Neutrophil (primary cell): ENCODE measurements around the gene HIPK2.

Source experiments
- H3K27ac ChIP-seq: fragments of 200-600 bp; sonication (generic); 2 replicates; pipeline ENCODE4 v1.5.1; 2016; ENCODE audit warnings: mild to moderate bottlenecking, moderate library complexity
- H3K27me3 ChIP-seq: fragments of 200-600 bp; sonication (generic); 2 replicates; pipeline ENCODE4 v1.6.0; 2016; ENCODE audit warnings: mild to moderate bottlenecking
- H3K36me3 ChIP-seq: fragments of 200-600 bp; sonication (generic); 2 replicates; pipeline ENCODE4 v1.5.1; 2017
- H3K4me1 ChIP-seq, 2 experiments: fragments of 200-600 bp in 1 of 2; sonication (generic) in 1 of 2; 1 replicate in 1 of 2; 2 replicates in 1 of 2; pipeline versions ENCODE4 v1.5.1 to v1.6.1; 2013 to 2016; ENCODE audit warnings: low read depth in 1 of 2, low read length in 1 of 2, mild to moderate bottlenecking in 1 of 2, moderate library complexity in 1 of 2; ENCODE audit not compliant: control insufficient read depth in 1 of 2, insufficient read depth in 1 of 2
- H3K4me3 ChIP-seq, 2 experiments: fragments of 200-600 bp in 1 of 2; sonication (generic) in 1 of 2; 1 replicate in 1 of 2; 2 replicates in 1 of 2; pipeline ENCODE4 v1.5.1; 2013 to 2016; ENCODE audit warnings: low read depth in 1 of 2, low read length in 1 of 2, mild to moderate bottlenecking in 1 of 2, moderate library complexity in 1 of 2
- H3K9me3 ChIP-seq: fragments of 200-600 bp; sonication (generic); 2 replicates; pipeline ENCODE4 v1.5.1; 2016
- TF ChIP-seq, protein P1 (sequence below): fragments of 200-600 bp; sonication (generic); IDR thresholded peaks from 2 replicates; pipeline ENCODE4 v1.5.1; 2016; ENCODE audit warnings: antibody characterized with exemption

HIPK2 gene

DNA sequence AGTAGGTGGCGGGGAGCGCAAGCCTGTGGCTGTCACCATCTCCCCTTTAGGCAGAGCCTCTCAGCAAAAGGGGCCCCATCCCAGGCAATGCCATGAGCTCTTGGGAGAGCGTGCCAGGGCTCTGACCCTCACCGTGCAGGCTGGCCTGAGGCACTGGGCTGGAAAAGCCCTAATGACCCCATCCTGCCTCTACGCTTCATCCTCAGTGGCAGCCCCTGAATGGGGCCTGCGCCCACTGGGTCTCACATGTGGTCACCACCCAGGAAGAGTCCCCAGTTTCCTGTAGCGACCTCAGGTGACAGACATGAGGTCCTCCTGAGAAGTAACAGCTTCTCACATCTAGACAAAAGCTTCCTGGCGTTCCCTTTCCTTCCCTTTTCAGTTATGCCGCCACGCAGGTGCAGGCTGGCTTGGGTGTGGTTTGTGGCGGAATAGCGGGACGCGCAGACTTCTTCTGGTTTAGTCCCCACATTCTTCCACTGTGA, 195.1 kb downstream of the HIPK2 start:
- H3K36me3 ChIP-seq = peaks cover 97% of the 10 kb centered on the region
- H3K27ac ChIP-seq = peak overlapping the region; percentile 21
- peaks cover 10 to 15% of the 10 kb centered on the region in 2 experiments for H3K4me1 ChIP-seq
- no peaks in the 10 kb centered on the region for H3K27me3 ChIP-seq
- TF ChIP-seq, protein P1, sequence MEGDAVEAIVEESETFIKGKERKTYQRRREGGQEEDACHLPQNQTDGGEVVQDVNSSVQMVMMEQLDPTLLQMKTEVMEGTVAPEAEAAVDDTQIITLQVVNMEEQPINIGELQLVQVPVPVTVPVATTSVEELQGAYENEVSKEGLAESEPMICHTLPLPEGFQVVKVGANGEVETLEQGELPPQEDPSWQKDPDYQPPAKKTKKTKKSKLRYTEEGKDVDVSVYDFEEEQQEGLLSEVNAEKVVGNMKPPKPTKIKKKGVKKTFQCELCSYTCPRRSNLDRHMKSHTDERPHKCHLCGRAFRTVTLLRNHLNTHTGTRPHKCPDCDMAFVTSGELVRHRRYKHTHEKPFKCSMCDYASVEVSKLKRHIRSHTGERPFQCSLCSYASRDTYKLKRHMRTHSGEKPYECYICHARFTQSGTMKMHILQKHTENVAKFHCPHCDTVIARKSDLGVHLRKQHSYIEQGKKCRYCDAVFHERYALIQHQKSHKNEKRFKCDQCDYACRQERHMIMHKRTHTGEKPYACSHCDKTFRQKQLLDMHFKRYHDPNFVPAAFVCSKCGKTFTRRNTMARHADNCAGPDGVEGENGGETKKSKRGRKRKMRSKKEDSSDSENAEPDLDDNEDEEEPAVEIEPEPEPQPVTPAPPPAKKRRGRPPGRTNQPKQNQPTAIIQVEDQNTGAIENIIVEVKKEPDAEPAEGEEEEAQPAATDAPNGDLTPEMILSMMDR = no peak
- H3K9me3 ChIP-seq = no peaks in the 10 kb centered on the region
- H3K4me3 ChIP-seq = no peak overlapping the region

DNA sequence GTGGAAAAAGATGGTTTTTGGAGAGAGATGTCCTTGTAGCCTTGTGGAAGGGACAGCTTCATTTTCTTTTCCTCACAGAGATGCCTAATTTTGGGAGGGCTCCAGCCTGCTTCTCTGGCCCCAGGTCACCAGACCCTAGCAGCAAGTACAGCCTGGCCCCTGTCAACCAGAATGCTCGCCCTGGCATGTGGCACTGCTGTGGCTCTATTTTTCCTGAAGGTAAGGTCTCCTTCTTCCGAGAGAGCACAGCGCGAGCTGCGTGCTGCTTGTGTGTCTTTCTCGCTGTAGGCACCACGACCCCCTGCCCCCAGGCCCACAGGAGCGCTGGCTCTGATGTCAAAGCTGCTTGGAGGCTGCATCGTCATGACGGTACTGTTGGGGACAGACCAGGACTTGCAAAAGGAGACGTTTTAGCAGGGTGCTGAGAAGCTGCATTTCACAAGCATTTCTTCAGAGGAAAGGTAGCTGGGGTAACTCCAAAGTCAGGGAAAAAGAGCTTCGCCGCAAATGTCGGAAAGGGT, 195.6 kb downstream of the HIPK2 start:
- TF ChIP-seq, protein P1 = no peak
- Histone ChIP-seq H3K4me3 (no peak overlapping the region), H3K36me3 (peaks cover 98% of the 10 kb centered on the region), H3K9me3 (no peaks in the 10 kb centered on the region), H3K27ac (peak overlapping the region; percentile 8), H3K4me1 (peaks cover 10 to 15% of the 10 kb centered on the region in 2 experiments), H3K27me3 (no peaks in the 10 kb centered on the region)

DNA sequence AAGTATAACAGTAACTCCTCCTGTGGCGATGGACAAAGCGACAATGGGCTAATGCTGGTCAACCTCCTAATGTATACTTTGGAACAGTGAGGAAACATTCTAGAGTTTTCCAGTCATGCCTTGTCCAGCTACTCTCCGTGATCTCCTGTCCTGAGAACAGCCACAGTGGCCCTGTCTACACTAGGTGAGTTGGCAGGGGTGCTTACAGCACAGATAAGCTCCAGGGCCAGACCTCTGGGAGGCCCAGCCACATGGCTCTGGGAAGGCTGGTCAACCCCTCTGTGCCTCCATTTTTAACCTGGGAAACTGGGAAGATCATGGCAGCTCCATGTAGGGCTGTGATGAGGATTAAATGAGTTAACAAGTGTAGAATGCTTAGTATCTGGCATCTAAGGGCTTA, 197.4 kb downstream of the HIPK2 start:
- Histone ChIP-seq H3K27me3 (no peaks in the 10 kb centered on the region), H3K36me3 (peaks cover 97% of the 10 kb centered on the region)
- TF ChIP-seq, protein P1 = no peak

DNA sequence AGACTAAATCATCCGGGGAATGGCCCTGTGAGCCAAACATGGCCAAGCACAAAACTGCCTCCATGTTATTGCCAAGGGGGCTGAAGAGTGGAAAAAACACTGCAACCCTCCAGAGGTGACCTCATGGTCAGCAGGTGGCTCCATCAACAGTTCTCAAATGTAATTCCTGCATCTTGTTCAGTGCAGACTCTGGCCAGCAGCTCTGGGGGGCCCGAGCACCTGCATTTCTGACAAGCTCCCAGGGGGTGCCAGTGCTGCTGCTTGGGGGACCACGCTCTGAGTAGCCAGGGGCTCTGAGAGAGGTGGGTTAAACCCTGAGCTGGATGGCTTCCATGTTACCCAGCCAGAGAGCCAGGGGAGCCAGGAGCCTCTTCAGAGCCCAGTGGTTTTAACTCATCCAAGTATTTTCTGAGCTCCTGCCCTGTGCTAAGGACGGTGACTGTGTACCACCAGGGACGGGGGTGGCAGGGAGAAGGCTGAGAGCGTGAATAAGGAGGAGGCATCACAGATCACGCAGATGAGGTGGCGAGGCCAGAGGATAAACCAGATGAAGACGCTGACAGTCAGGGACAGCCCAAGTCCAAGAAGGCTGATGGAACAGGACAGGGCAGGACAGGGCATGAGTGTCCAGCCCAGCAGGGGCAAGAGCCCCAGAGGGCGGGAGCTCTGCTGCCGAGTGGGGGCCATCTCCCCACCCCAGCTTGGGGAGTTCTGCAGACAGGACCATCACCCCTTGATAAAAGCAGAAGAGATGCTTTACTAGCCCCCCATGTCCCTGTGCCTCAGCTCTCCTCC, 201.4 kb downstream of the HIPK2 start:
- peaks cover 98% of the 10 kb centered on the region for H3K36me3 ChIP-seq
- no peak overlapping the region for H3K27ac ChIP-seq
- TF ChIP-seq, protein P1 = no peak
- H3K4me1 ChIP-seq = no peaks in the 10 kb centered on the region
- H3K4me3 ChIP-seq = no peak overlapping the region
- no peaks in the 10 kb centered on the region for H3K27me3 ChIP-seq
- no peaks in the 10 kb centered on the region for H3K9me3 ChIP-seq

More for the DNA sequence above, 197.4 kb downstream of the HIPK2 start:
- Histone ChIP-seq H3K4me1 (peaks cover 10 to 15% of the 10 kb centered on the region in 2 experiments), H3K9me3 (no peaks in the 10 kb centered on the region), H3K4me3 (no peak overlapping the region), H3K27ac (no peak overlapping the region)

DNA sequence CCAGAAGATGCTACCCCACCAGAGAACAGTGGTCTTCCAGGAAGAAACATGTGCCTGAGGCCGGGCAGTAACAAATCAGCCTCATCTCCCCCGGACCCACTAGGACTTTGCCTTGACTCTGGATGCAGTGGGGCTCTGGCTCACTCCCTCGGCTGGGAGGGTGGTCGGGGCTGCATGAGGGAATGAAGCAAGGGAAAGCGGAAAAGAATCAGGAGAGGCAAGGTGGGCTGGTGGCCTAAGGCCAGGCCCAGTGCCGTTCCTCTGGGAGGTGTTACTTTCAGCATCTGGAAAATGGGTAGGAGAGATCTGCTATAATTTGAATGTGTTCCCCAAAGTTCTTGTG, 202.5 kb downstream of the HIPK2 start:
- H3K4me3 ChIP-seq = no peak overlapping the region
- no peak overlapping the region for H3K27ac ChIP-seq
- peaks cover 98% of the 10 kb centered on the region for H3K36me3 ChIP-seq
- peaks cover under 1% of the 10 kb centered on the region in 2 experiments for H3K4me1 ChIP-seq
- no peaks in the 10 kb centered on the region for H3K27me3 ChIP-seq
- H3K9me3 ChIP-seq = no peaks in the 10 kb centered on the region
- TF ChIP-seq, protein P1 = no peak
